Heart left ventricle (tissue), 16 donors: ENCODE results near the gene SRRM4. TPM values are rescaled to one million over a fixed set of nuclear protein-coding genes. Genes with fewer than 3 reads are reported as not detected.

ENCODE experiments used
- ATAC-seq, 4 donors: fragments of 200-7000 bp; cut with Tn5 transposase; one replicate each; pipeline ENCODE4 v1.9.1; 2020 to 2022; ENCODE audit warnings: moderate library complexity in 4 of 4, mild to moderate bottlenecking in 3 of 4, moderate number of reproducible peaks in 1 of 4
- DNase-seq, 5 donors: peaks; one replicate each; pipeline ENCODE4 v3.0.0-alpha.2; 2020
- H3K27ac ChIP-seq, 12 donors: fragments of 200-600 bp; sonication (generic) in 4 of 12; one replicate each; pipeline versions ENCODE4 v1.5.0 to v1.8.0; 2016 to 2022; ENCODE audit warnings: mild to moderate bottlenecking in 2 of 12
- H3K27me3 ChIP-seq, 9 donors: fragments of 200-600 bp; sonication (generic) in 2 of 9; one replicate each; pipeline versions ENCODE4 v1.5.1 to v1.8.0; 2016 to 2022; ENCODE audit warnings: mild to moderate bottlenecking in 3 of 9
- H3K36me3 ChIP-seq, 9 donors: fragments of 200-600 bp; sonication (generic) in 2 of 9; one replicate each; pipeline versions ENCODE4 v1.5.0 to v1.8.0; 2018 to 2022; ENCODE audit warnings: mild to moderate bottlenecking in 2 of 9
- H3K4me1 ChIP-seq, 12 donors: fragments of 200-600 bp; sonication (generic) in 4 of 12; one replicate each; pipeline versions ENCODE4 v1.5.0 to v1.8.0; 2016 to 2022; ENCODE audit warnings: mild to moderate bottlenecking in 3 of 12
- H3K4me3 ChIP-seq, 12 donors: fragments of 200-600 bp; sonication (generic) in 4 of 12; one replicate each; pipeline versions ENCODE4 v1.5.0 to v1.8.0; 2017 to 2022; ENCODE audit warnings: mild to moderate bottlenecking in 9 of 12, moderate library complexity in 4 of 12
- H3K9me3 ChIP-seq, 12 donors: fragments of 200-600 bp; sonication (generic) in 4 of 12; one replicate each; pipeline versions ENCODE4 v1.5.0 to v1.8.0; 2016 to 2022; ENCODE audit warnings: mild to moderate bottlenecking in 1 of 12
- CTCF ChIP-seq, 12 donors: fragments of 200-600 bp; sonication (generic) in 4 of 12; IDR thresholded peaks; one replicate each; pipeline versions ENCODE4 v1.5.0 to v1.8.0; 2018 to 2022; ENCODE audit warnings: antibody characterized with exemption in 12 of 12, mild to moderate bottlenecking in 5 of 12
- POLR2A ChIP-seq, 2 donors: fragments of 450-650 bp; IDR thresholded peaks; one replicate each; pipeline ENCODE4 v1.6.1; 2017; ENCODE audit warnings: antibody characterized with exemption in 2 of 2, mild to moderate bottlenecking in 2 of 2, moderate library complexity in 2 of 2
- WGBS, 4 donors: extraction: QIAGEN DNeasy Blood & Tissue Kit in 2 of 4; methylation state at CpG; one replicate each; pipeline versions ENCODE4 v1.1.5 to v1.1.7; 2013 to 2018; 5-methylcytosine and 5-hydroxymethylcytosine counted together
- intact Hi-C, 10 donors: fragments of 100-400 bp; cut with DNase I; formaldehyde crosslinking; loops; one replicate each; pipeline versions ENCODE4 v1.11.1 to v1.14.2; 2022
- polyA plus RNA-seq, 2 donors: library from polyadenylated mRNA; stranded (reverse); fragments of 200-250 nt; gene quantifications; one replicate each; pipeline ENCODE4 v1.2.3, GENCODE V29; 2013
- total RNA-seq, 9 donors: library from RNA; depleted of rRNA in 2 of 9; stranded (reverse); fragments of >200 nt in 2 of 9; fragmentation: NEBNext Ultra II Directional in 3 of 9; extraction: Animal tissue kit (Norgen Biotek cat#: 25700) in 3 of 9; gene quantifications; one replicate each; pipeline versions ENCODE4 v1.1.0 to v1.2.4, GENCODE V29; 2016 to 2023
- donor health status: ischemic (EF 13 %, LVEDD 7.1; RV severe dilation, severe dysfunction).
- donor health status: healthy with polysubstance abuse.
- donor health status: DM: no; HTN: yes; CAD: no.
- donor health status: DM: no; HTN: no; CAD: no.
- donor health status: ischemic (EF 25% LVEDD 6.9; RV normal size, moderate dysfunction).
- donor health status: ischemic (EF 25% LVEDD 5.7; RV mildly dilated, moderate dysfunction).
- donor health status: healthy.
- donor health status: DM: yes; HTN: yes; CAD: no.
- donor health status: ischemic (EF 35%, LVEDD 5.7; RV mildly dilated, moderate dysfunction).
- donor health status: nonischemic (EF 11% LVEDD 7.7; RV severe dilation, severe dysfunction).
- donor health status: DM: yes; HTN: yes; CAD: no.
- donor health status: PGD.
- donor health status: ischemic (EF 29% LVEDD 5.4; RV normal size, mild dysfunction).
- donor health status: nonischemic (EF 23%, LVEDD 6.1; RV moderate dilation, normal function).

SRRM4 gene
- total and polyA plus RNA-seq, 11 donors = 0.04 to 0.57 (median 0.27) TPM; not detected in 1

- DNase-seq = no peak
- intact Hi-C loops = loop anchor here in 4 of 10 donors (5.0 to 10.0 kb wide), 3 partner anchors 66 to 231 kb away; no protein-coding TSS in a partner anchor
- ATAC-seq = no peak
- Histone ChIP-seq H3K27me3 (no peaks in the 10 kb centered on the region), H3K36me3 (peaks cover 0 to under 1% (median 0%) of the 10 kb centered on the region in 9 donors), H3K4me3 (peak overlapping the region; percentile 53 to 83 (median 72)), H3K9me3 (no peaks in the 10 kb centered on the region), H3K27ac (peak overlapping the region; percentile 88 to 99 (median 96)), H3K4me1 (peaks cover 0 to 55% (median 23%) of the 10 kb centered on the region in 12 donors)
- 34 to 48% (median 43%) methylated on average over 2 of the region's 2 CpGs for WGBS, 4 donors
- TF ChIP-seq POLR2A (IDR thresholded peaks at IDR 0.05) = no peak
Measured at GRCh38 chr12:119181202-119181601, 199.9 kb downstream of the SRRM4 start.

GRCh38 chr12:119181944-119182343 lies 200.6 kb downstream of the SRRM4 start:
- peaks cover 0 to 56% (median 26%) of the 10 kb centered on the region in 12 donors for H3K4me1 ChIP-seq
- peak overlapping the region in 11 of 12 donors; percentile 64 to 99 (median 95) for H3K27ac ChIP-seq
- no peak for DNase-seq
- H3K27me3 ChIP-seq = no peaks in the 10 kb centered on the region
- TF ChIP-seq POLR2A (IDR thresholded peaks at IDR 0.05) = no peak
- TF ChIP-seq CTCF (IDR thresholded peaks at IDR 0.05) = no peak
- no peaks in the 10 kb centered on the region for H3K9me3 ChIP-seq
- WGBS, 4 donors = 38 to 54% (median 47%) methylated on average over 3 of the region's 3 CpGs
- intact Hi-C loops = loop anchor here in 4 of 10 donors (5.0 to 10.0 kb wide), 3 partner anchors 65 to 230 kb away; no protein-coding TSS in a partner anchor
- H3K4me3 ChIP-seq = peak overlapping the region; percentile 53 to 83 (median 72)
- no peak for ATAC-seq
- peaks cover 0 to 8% (median 3%) of the 10 kb centered on the region in 9 donors for H3K36me3 ChIP-seq

GRCh38 chr12:119182701-119183493 lies 201.6 kb downstream of the SRRM4 start:
- H3K36me3 ChIP-seq = peaks cover 0 to 18% (median 12%) of the 10 kb centered on the region in 9 donors
- intact Hi-C loops = loop anchor here in 4 of 10 donors (5.0 to 10.0 kb wide), 3 partner anchors 64 to 229 kb away; no protein-coding TSS in a partner anchor
- no peaks in the 10 kb centered on the region for H3K9me3 ChIP-seq
- no peaks in the 10 kb centered on the region for H3K27me3 ChIP-seq
- peaks cover 0 to 59% (median 20%) of the 10 kb centered on the region in 12 donors for H3K4me1 ChIP-seq
- DNase-seq = peak in 2 of 5 donors; percentile 38 to 49
- ATAC-seq = peak; percentile 2 to 12 (median 6)
- no peak for TF ChIP-seq CTCF (IDR thresholded peaks at IDR 0.05)
- no peak for TF ChIP-seq POLR2A (IDR thresholded peaks at IDR 0.05)
- 35 to 55% (median 46%) methylated on average over 5 of the region's 5 CpGs for WGBS, 4 donors
- H3K27ac ChIP-seq = peak overlapping the region; percentile 50 to 99 (median 95)
- H3K4me3 ChIP-seq = peak overlapping the region in 11 of 12 donors; percentile 53 to 83 (median 72)

- Histone ChIP-seq H3K9me3 (no peaks in the 10 kb centered on the region), H3K4me3 (peak overlapping the region in 9 of 12 donors; percentile 62 to 83 (median 72)), H3K27me3 (no peaks in the 10 kb centered on the region), H3K36me3 (peaks cover 0 to 24% (median 16%) of the 10 kb centered on the region in 9 donors), H3K27ac (peak overlapping the region; percentile 50 to 99 (median 95)), H3K4me1 (peaks cover 0 to 63% (median 26%) of the 10 kb centered on the region in 12 donors)
- DNase-seq (peak in 4 of 5 donors; percentile 32 to 82 (median 58)), ATAC-seq (peak; percentile 55 to 71 (median 70))
- intact Hi-C loops = loop anchor here in 4 of 10 donors (5.0 to 10.0 kb wide), 3 partner anchors 63 to 228 kb away; no protein-coding TSS in a partner anchor
- no peak for TF ChIP-seq CTCF (IDR thresholded peaks at IDR 0.05)
- TF ChIP-seq POLR2A (IDR thresholded peaks at IDR 0.05) = no peak
- 45 to 57% (median 52%) methylated on average over 8 to 9 of the region's 9 CpGs for WGBS, 4 donors
Measured at GRCh38 chr12:119183942-119184695, 202.8 kb downstream of the SRRM4 start.
